HepG2 (cell line): ENCODE measurements around the gene SFXN2. TPM values are rescaled to one million over a fixed set of nuclear protein-coding genes. Genes with fewer than 3 reads are reported as not detected.

Experiments
- KAT2B ChIP-seq: fragments of 150-350 bp; IDR thresholded peaks from 2 replicates; pipeline ENCODE4 v1.6.1; 2014; ENCODE audit warnings: low read depth, low read length, borderline replicate concordance
- KDM5B ChIP-seq: sonication (generic); formaldehyde crosslinking; IDR thresholded peaks from 2 replicates; pipeline ENCODE4 v1.4.0; 2020; ENCODE audit warnings: missing genetic modification reagents, mild to moderate bottlenecking, borderline replicate concordance
- MLLT10 ChIP-seq: sonication (generic); formaldehyde crosslinking; IDR thresholded peaks from 2 replicates; pipeline ENCODE4 v1.4.0; 2020; ENCODE audit warnings: missing genetic modification reagents
- NR2F6 ChIP-seq, 2 experiments: IDR thresholded peaks; 2 replicates each; pipeline ENCODE4 v1.6.1; 2016; ENCODE audit warnings: antibody characterized with exemption in 1 of 2, mild to moderate bottlenecking in 1 of 2
- REL ChIP-seq: sonication (generic); formaldehyde crosslinking; conservative IDR thresholded peaks from 2 replicates; pipeline ENCODE4 v1.8.0; 2022; ENCODE audit warnings: mild to moderate bottlenecking, missing genetic modification reagents, moderate library complexity
- RNF2 ChIP-seq: fragments of 450-650 bp; conservative IDR thresholded peaks from 2 replicates; pipeline ENCODE4 v1.6.1; 2016; ENCODE audit warnings: low read depth
- XRCC5 ChIP-seq: fragments of 200-400 bp; formaldehyde crosslinking; optimal IDR thresholded peaks from 2 replicates; pipeline ENCODE3; 2017; ENCODE audit warnings: mild to moderate bottlenecking, low read length
- ZKSCAN8 ChIP-seq: IDR thresholded peaks from 2 replicates; pipeline ENCODE4 v1.6.1; 2016; ENCODE audit warnings: borderline replicate concordance, missing genetic modification reagents, missing compliant biosample characterization
- ZNF292 ChIP-seq: sonication (generic); formaldehyde crosslinking; IDR thresholded peaks from 2 replicates; pipeline ENCODE4 v1.8.1; 2022; ENCODE audit warnings: mild to moderate bottlenecking, low read depth, missing genetic modification reagents, borderline replicate concordance
- ZNF451 ChIP-seq: sonication (generic); formaldehyde crosslinking; IDR thresholded peaks from 2 replicates; pipeline ENCODE4 v1.5.0; 2020; ENCODE audit warnings: mild to moderate bottlenecking, missing genetic modification reagents
- ZNF460 ChIP-seq: sonication (generic); formaldehyde crosslinking; IDR thresholded peaks from 2 replicates; pipeline ENCODE4 v1.5.1; 2020; ENCODE audit warnings: missing genetic modification reagents, mild to moderate bottlenecking, borderline replicate concordance
- ZNF552 ChIP-seq: sonication (generic); formaldehyde crosslinking; IDR thresholded peaks from 2 replicates; pipeline ENCODE4 v1.9.0; 2022; ENCODE audit warnings: missing genetic modification reagents, mild to moderate bottlenecking, borderline replicate concordance
- ZNF605 ChIP-seq: sonication (generic); formaldehyde crosslinking; IDR thresholded peaks from 2 replicates; pipeline ENCODE4 v1.8.0; 2022; ENCODE audit warnings: mild to moderate bottlenecking, missing genetic modification reagents
- ZNF644 ChIP-seq: IDR thresholded peaks from 2 replicates; pipeline ENCODE4 v1.6.1; 2016; ENCODE audit warnings: low read depth
- ZNF749 ChIP-seq: sonication (generic); formaldehyde crosslinking; IDR thresholded peaks from 2 replicates; pipeline ENCODE4 v1.8.0; 2022; ENCODE audit warnings: mild to moderate bottlenecking, missing genetic modification reagents, moderate library complexity, borderline replicate concordance
- ZSCAN22 ChIP-seq: sonication (generic); formaldehyde crosslinking; IDR thresholded peaks from 2 replicates; pipeline ENCODE4 v1.4.0; 2020; ENCODE audit warnings: mild to moderate bottlenecking, missing genetic modification reagents
- polyA plus RNA-seq, 8 experiments: library from polyadenylated mRNA; depleted of rRNA in 3 of 8; stranded (reverse) in 7 of 8; unstranded in 1 of 8; fragments of >200 nt; fragmentation: Illumina TruSeq in 4 of 8; extraction: Trizol in 4 of 8; gene quantifications; 2 replicates each; pipeline versions ENCODE4 v1.2.1 to v1.2.3, GENCODE V29; 2011 to 2016; ENCODE audit warnings: low read depth in 4 of 8, missing spikeins in 1 of 8, mixed read lengths in 1 of 8; ENCODE audit not compliant: insufficient read depth in 1 of 8
- total RNA-seq, 5 experiments: library from RNA; depleted of rRNA; stranded (reverse); fragments of >200 nt; fragmentation: Illumina TruSeq; extraction: Trizol; gene quantifications; 2 replicates each; pipeline ENCODE4 v1.2.3, GENCODE V29; 2016; ENCODE audit warnings: low read depth in 1 of 5
- TF ChIP-seq, protein P1 (sequence below): IDR thresholded peaks from 2 replicates; pipeline ENCODE4 v1.6.1; 2018; ENCODE audit warnings: missing genetic modification reagents, mild to moderate bottlenecking, missing compliant biosample characterization
- TF ChIP-seq, protein P2 (sequence below): sonication (generic); IDR thresholded peaks from 2 replicates; pipeline ENCODE4 v1.6.1; 2016; ENCODE audit warnings: low read depth, borderline replicate concordance
- TF ChIP-seq, protein P3 (sequence below): sonication (generic); formaldehyde crosslinking; IDR thresholded peaks from 2 replicates; pipeline ENCODE4 v1.4.0; 2020; ENCODE audit warnings: missing genetic modification reagents
- TF ChIP-seq, protein P4 (sequence below): fragments of 450-650 bp; IDR thresholded peaks from 2 replicates; pipeline ENCODE4 v1.6.1; 2017; ENCODE audit warnings: mild to moderate bottlenecking
- TF ChIP-seq, protein P5 (sequence below): sonication (generic); formaldehyde crosslinking; IDR thresholded peaks from 2 replicates; pipeline ENCODE4 v1.4.0; 2020; ENCODE audit warnings: low read depth, missing genetic modification reagents

The SFXN2 gene
- total and polyA plus RNA-seq, 2 of the 13 experiments (the other 11 are each of a cell fraction or from before 2014, with no cell fraction given) = 12.8 to 21.1 TPM

DNA sequence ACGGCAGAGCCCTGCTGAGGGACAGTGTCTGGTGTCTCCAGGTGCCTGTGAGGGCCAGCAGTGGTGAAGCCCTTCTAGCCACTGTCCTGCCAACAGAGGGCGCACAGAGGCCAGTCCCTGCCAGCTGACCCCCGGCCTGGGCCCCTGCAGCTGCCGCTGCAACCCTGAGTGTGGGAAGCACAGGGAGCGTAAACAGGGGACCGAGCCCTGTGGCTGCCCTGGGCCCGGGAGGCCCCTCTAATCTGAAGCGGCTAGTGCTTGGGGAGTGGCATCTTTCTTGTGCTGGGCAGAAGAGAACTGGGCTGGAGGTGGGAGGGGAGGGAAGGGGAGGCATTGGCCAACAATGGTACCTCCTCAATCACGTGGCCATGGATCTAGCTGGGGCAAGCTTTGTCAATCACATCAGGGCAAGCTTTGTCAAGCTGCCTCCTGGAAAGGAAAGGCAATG, 35.6 kb upstream of the SFXN2 start (continued):
- TF ChIP-seq XRCC5 = peak; percentile 93
- TF ChIP-seq, protein P1, sequence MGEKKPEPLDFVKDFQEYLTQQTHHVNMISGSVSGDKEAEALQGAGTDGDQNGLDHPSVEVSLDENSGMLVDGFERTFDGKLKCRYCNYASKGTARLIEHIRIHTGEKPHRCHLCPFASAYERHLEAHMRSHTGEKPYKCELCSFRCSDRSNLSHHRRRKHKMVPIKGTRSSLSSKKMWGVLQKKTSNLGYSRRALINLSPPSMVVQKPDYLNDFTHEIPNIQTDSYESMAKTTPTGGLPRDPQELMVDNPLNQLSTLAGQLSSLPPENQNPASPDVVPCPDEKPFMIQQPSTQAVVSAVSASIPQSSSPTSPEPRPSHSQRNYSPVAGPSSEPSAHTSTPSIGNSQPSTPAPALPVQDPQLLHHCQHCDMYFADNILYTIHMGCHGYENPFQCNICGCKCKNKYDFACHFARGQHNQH (CRISPR knock-in tag) = 0 out of 2 replicates have a peak, but pooled peaks have one; percentile 13
- TF ChIP-seq, protein P2, sequence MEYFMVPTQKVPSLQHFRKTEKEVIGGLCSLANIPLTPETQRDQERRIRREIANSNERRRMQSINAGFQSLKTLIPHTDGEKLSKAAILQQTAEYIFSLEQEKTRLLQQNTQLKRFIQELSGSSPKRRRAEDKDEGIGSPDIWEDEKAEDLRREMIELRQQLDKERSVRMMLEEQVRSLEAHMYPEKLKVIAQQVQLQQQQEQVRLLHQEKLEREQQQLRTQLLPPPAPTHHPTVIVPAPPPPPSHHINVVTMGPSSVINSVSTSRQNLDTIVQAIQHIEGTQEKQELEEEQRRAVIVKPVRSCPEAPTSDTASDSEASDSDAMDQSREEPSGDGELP = peak; percentile 95
- peak; percentile 47; the same call in 1 of the 2 replicates for TF ChIP-seq ZNF605 (CRISPR knock-in tag)
- TF ChIP-seq, protein P3, sequence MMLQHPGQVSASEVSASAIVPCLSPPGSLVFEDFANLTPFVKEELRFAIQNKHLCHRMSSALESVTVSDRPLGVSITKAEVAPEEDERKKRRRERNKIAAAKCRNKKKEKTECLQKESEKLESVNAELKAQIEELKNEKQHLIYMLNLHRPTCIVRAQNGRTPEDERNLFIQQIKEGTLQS (CRISPR knock-in tag) = no peak
- 0 out of 2 replicates have a peak, but pooled peaks have one; percentile 43 for TF ChIP-seq RNF2
- no peak for TF ChIP-seq ZNF552 (CRISPR knock-in tag)
- TF ChIP-seq ZNF644 (CRISPR knock-in tag) = peak; percentile 28; the same call in 1 of the 2 replicates
- 0 out of 2 replicates have a peak, but pooled peaks have one; percentile 51 for TF ChIP-seq ZNF451
- TF ChIP-seq ZNF460 = no peak
- TF ChIP-seq, protein P4, sequence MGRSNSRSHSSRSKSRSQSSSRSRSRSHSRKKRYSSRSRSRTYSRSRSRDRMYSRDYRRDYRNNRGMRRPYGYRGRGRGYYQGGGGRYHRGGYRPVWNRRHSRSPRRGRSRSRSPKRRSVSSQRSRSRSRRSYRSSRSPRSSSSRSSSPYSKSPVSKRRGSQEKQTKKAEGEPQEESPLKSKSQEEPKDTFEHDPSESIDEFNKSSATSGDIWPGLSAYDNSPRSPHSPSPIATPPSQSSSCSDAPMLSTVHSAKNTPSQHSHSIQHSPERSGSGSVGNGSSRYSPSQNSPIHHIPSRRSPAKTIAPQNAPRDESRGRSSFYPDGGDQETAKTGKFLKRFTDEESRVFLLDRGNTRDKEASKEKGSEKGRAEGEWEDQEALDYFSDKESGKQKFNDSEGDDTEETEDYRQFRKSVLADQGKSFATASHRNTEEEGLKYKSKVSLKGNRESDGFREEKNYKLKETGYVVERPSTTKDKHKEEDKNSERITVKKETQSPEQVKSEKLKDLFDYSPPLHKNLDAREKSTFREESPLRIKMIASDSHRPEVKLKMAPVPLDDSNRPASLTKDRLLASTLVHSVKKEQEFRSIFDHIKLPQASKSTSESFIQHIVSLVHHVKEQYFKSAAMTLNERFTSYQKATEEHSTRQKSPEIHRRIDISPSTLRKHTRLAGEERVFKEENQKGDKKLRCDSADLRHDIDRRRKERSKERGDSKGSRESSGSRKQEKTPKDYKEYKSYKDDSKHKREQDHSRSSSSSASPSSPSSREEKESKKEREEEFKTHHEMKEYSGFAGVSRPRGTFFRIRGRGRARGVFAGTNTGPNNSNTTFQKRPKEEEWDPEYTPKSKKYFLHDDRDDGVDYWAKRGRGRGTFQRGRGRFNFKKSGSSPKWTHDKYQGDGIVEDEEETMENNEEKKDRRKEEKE = no peak
- no peak for TF ChIP-seq MLLT10 (CRISPR knock-in tag)
- 0 out of 2 replicates have a peak, but pooled peaks have one; percentile 43 for TF ChIP-seq ZNF749 (CRISPR knock-in tag)
- no peak for TF ChIP-seq REL (CRISPR knock-in tag)
- TF ChIP-seq ZSCAN22 (CRISPR knock-in tag) = no peak
- TF ChIP-seq NR2F6 (IDR thresholded peaks at IDR 0.05) = no peak; the same call in 1 of the 2 replicates
- peak; percentile 67 for TF ChIP-seq NR2F6 (CRISPR knock-in tag; IDR thresholded peaks at IDR 0.05)
- peak; percentile 84 for TF ChIP-seq ZNF292 (CRISPR knock-in tag)
- TF ChIP-seq ZKSCAN8 (CRISPR knock-in tag) = 0 out of 2 replicates have a peak, but pooled peaks have one; percentile 43
- TF ChIP-seq, protein P5, sequence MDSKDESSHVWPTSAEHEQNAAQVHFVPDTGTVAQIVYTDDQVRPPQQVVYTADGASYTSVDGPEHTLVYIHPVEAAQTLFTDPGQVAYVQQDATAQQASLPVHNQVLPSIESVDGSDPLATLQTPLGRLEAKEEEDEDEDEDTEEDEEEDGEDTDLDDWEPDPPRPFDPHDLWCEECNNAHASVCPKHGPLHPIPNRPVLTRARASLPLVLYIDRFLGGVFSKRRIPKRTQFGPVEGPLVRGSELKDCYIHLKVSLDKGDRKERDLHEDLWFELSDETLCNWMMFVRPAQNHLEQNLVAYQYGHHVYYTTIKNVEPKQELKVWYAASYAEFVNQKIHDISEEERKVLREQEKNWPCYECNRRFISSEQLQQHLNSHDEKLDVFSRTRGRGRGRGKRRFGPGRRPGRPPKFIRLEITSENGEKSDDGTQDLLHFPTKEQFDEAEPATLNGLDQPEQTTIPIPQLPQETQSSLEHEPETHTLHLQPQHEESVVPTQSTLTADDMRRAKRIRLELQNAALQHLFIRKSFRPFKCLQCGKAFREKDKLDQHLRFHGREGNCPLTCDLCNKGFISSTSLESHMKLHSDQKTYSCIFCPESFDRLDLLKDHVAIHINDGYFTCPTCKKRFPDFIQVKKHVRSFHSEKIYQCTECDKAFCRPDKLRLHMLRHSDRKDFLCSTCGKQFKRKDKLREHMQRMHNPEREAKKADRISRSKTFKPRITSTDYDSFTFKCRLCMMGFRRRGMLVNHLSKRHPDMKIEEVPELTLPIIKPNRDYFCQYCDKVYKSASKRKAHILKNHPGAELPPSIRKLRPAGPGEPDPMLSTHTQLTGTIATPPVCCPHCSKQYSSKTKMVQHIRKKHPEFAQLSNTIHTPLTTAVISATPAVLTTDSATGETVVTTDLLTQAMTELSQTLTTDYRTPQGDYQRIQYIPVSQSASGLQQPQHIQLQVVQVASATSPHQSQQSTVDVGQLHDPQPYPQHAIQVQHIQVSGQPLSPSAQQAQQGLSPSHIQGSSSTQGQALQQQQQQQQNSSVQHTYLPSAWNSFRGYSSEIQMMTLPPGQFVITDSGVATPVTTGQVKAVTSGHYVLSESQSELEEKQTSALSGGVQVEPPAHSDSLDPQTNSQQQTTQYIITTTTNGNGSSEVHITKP (CRISPR knock-in tag) = peak; percentile 59; the same call in 1 of the 2 replicates
- no peak for TF ChIP-seq KAT2B
- TF ChIP-seq KDM5B (CRISPR knock-in tag) = peak; percentile 81; the same call in 1 of the 2 replicates
